Sigmoid colon (tissue), 7 donors: ENCODE data around the gene SPINK8. TPM values are rescaled to one million over a fixed set of nuclear protein-coding genes. Genes with fewer than 3 reads are reported as not detected.
"Not testable (repeated sequence)": the region's sequence is repeated elsewhere in the genome, so short reads cannot be mapped to it uniquely, and the experiment has no call there.

Experiments used
- DNase-seq: peaks from one replicate; pipeline ENCODE4 v3.0.0-alpha.2; 2019
- H3K27ac ChIP-seq, 4 donors: fragments of 200-600 bp; sonication (generic); one replicate each; pipeline ENCODE4 v1.5.1; 2016 to 2019; ENCODE audit warnings: mild to moderate bottlenecking in 1 of 4
- H3K27me3 ChIP-seq, 3 donors: fragments of 200-600 bp; sonication (generic); one replicate each; pipeline ENCODE4 v1.5.1; 2019; ENCODE audit warnings: mild to moderate bottlenecking in 1 of 3
- H3K36me3 ChIP-seq, 4 donors: fragments of 200-600 bp; sonication (generic); one replicate each; pipeline ENCODE4 v1.5.1; 2016 to 2019
- H3K4me1 ChIP-seq, 4 donors: fragments of 200-600 bp; sonication (generic); one replicate each; pipeline ENCODE4 v1.5.1; 2017 to 2019
- H3K4me3 ChIP-seq, 4 donors: fragments of 200-600 bp; sonication (generic); one replicate each; pipeline ENCODE4 v1.5.1; 2017 to 2019; ENCODE audit warnings: mild to moderate bottlenecking in 2 of 4, moderate library complexity in 1 of 4
- H3K9me3 ChIP-seq, 4 donors: fragments of 200-600 bp in 3 of 4; sonication (generic) in 3 of 4; one replicate each; pipeline versions ENCODE4 v1.5.1 to v1.6.1; 2013 to 2019
- CTCF ChIP-seq, 4 experiments: fragments of 450-650 bp in 3 of 4; fragments of 200-600 bp in 1 of 4; IDR thresholded peaks; one replicate each; pipeline ENCODE4 v1.5.1; 2016 to 2019; ENCODE audit warnings: antibody characterized with exemption in 4 of 4, mild to moderate bottlenecking in 3 of 4, moderate library complexity in 2 of 4
- EP300 ChIP-seq, 4 donors: sonication (generic); formaldehyde crosslinking; IDR thresholded peaks; one replicate each; pipeline ENCODE4 v1.6.1; 2017; ENCODE audit warnings: antibody characterized with exemption in 4 of 4
- POLR2A ChIP-seq, 2 donors: fragments of 450-650 bp; IDR thresholded peaks; one replicate each; pipeline ENCODE4 v1.6.1; 2016; ENCODE audit warnings: antibody characterized with exemption in 2 of 2, mild to moderate bottlenecking in 2 of 2, moderate library complexity in 2 of 2
- POLR2AphosphoS5 ChIP-seq, 4 donors: sonication (generic); formaldehyde crosslinking; IDR thresholded peaks; one replicate each; pipeline ENCODE4 v1.6.1; 2017; ENCODE audit warnings: antibody characterized with exemption in 4 of 4
- WGBS, 2 donors: extraction: QIAGEN DNeasy Blood & Tissue Kit; methylation state at CpG; one replicate each; pipeline ENCODE4 v1.1.7; 2013; 5-methylcytosine and 5-hydroxymethylcytosine counted together
- intact Hi-C: fragments of 100-400 bp; cut with DNase I; formaldehyde crosslinking; loops from one replicate; pipeline ENCODE4 v1.15.1; 2023
- polyA plus RNA-seq, 3 donors: library from polyadenylated mRNA; stranded (reverse); fragments of 200-250 nt; gene quantifications; one replicate each; pipeline ENCODE4 v1.2.3, GENCODE V29; 2013
- total RNA-seq, 4 donors: library from RNA; depleted of rRNA; stranded (reverse); fragments of >200 nt; gene quantifications; one replicate each; pipeline ENCODE4 v1.1.0, GENCODE V29; 2016
- donor health status: healthy with polysubstance abuse.
- donor health status: Bipolar disorder and iron deficiency.
- donor health status: healthy.

The SPINK8 gene
- total RNA-seq (not detected), polyA plus RNA-seq (not detected)

DNA sequence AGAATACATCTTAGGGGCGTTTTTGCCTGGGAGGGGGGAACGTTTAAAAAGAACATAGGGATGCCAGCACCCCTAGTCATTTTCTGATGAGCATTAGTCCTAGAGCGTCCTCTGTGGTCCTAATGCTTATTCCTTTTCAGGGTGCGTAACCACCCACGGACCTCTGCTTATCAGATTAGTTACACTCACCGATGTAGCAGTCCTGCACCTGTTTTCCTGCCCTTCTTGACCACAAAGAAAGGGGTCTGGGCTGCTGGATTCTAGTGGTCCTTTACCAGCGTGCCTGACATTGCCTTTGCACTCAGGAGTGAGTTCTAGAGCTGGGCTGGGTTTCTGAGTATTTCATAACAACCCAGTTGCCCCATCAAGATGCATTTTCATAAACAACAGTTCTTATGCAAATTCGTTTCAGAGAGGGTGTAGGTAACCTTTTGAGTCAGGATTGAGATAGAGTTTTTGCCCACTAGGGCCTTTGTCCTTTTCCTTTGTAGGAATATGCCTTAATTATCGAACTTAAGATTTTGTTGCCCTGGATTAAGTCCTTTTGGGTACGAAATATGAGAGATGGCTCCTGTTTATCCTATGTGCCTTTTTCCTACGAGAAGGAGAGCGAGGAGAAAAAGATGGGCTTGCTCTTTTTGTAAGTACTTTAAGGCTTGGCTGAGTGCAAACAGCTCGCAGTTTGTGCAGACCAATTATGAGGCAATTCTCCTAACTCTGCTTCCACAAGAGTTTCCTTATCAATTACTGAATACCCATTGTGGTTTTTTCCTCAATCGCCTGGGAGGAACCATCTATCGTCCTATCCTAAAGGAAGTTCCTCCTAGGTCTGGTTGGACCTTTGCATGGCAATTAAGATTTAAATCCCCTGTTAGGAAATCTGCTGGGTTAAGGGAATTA, at the start of gene SPINK8:
SPINK8 (minus strand) TSS at position 316 of the 900 bp plus-strand sequence. CDS start 5,320 bp downstream, outside the sequence.
- WGBS, 2 donors = 57 to 69% methylated on average over 15 of the region's 15 CpGs
- intact Hi-C loops, H3K27ac ChIP-seq, H3K9me3 ChIP-seq, H3K4me3 ChIP-seq, DNase-seq, H3K36me3 ChIP-seq, H3K4me1 ChIP-seq, H3K27me3 ChIP-seq: not testable (repeated sequence)

GRCh38 chr3:48372862-48373435, 39.5 kb upstream of the SPINK8 start:
- H3K4me3 ChIP-seq = no peak overlapping the region
- WGBS, 2 donors = 86 to 89% methylated on average over 5 of the region's 5 CpGs
- TF ChIP-seq EP300 (IDR thresholded peaks at IDR 0.05) (no peak), POLR2A (IDR thresholded peaks at IDR 0.05) (no peak), CTCF (IDR thresholded peaks at IDR 0.05) (no peak), POLR2AphosphoS5 (IDR thresholded peaks at IDR 0.05) (no peak)
- no peaks in the 10 kb centered on the region for H3K4me1 ChIP-seq
- intact Hi-C loops = no loop called here
- no peak for DNase-seq
- H3K27me3 ChIP-seq = no peaks in the 10 kb centered on the region
- no peaks in the 10 kb centered on the region for H3K9me3 ChIP-seq
- no peak overlapping the region for H3K27ac ChIP-seq
- H3K36me3 ChIP-seq = no peaks in the 10 kb centered on the region

- Histone ChIP-seq H3K4me3 (no peak overlapping the region), H3K27ac (no peak overlapping the region), H3K36me3 (no peaks in the 10 kb centered on the region), H3K27me3 (no peaks in the 10 kb centered on the region), H3K4me1 (no peaks in the 10 kb centered on the region), H3K9me3 (no peaks in the 10 kb centered on the region)
- intact Hi-C loops = no loop called here
- TF ChIP-seq POLR2A (IDR thresholded peaks at IDR 0.05) = no peak
- TF ChIP-seq EP300 (IDR thresholded peaks at IDR 0.05) = no peak
- TF ChIP-seq CTCF (IDR thresholded peaks at IDR 0.05) = no peak
- TF ChIP-seq POLR2AphosphoS5 (IDR thresholded peaks at IDR 0.05) = no peak
- 75 to 91% methylated on average over 7 of the region's 7 CpGs for WGBS, 2 donors
- DNase-seq = no peak
Observed at GRCh38 chr3:48372377-48372770, 38.9 kb upstream of the SPINK8 start.

GRCh38 chr3:48371651-48372376, 38.4 kb upstream of the SPINK8 start, which contains the start of gene FBXW12:
TSS of gene FBXW12 (plus strand) at chr3:48372219. CDS start at chr3:48372768, 549 bp downstream.
- Histone ChIP-seq H3K4me3 (no peak within 1 kb of the TSS), H3K4me1 (no peaks in the 10 kb centered on the region), H3K27me3 (no peaks in the 10 kb centered on the region), H3K9me3 (no peaks in the 10 kb centered on the region), H3K27ac (no peak within 1 kb of the TSS), H3K36me3 (no peaks in the 10 kb centered on the region)
- intact Hi-C loops = no loop called here
- DNase-seq = no peak
- TF ChIP-seq POLR2AphosphoS5 (IDR thresholded peaks at IDR 0.05) = no peak
- no peak for TF ChIP-seq POLR2A (IDR thresholded peaks at IDR 0.05)
- TF ChIP-seq EP300 (IDR thresholded peaks at IDR 0.05) = no peak
- WGBS, 2 donors = 89 to 92% methylated on average over 11 of the region's 11 CpGs

GRCh38 chr3:48370333-48370713, 36.9 kb upstream of the SPINK8 start:
- H3K4me1 ChIP-seq = no peaks in the 10 kb centered on the region
- no peak overlapping the region for H3K27ac ChIP-seq
- TF ChIP-seq POLR2A (IDR thresholded peaks at IDR 0.05) = no peak
- TF ChIP-seq POLR2AphosphoS5 (IDR thresholded peaks at IDR 0.05) = no peak
- no peak for TF ChIP-seq CTCF (IDR thresholded peaks at IDR 0.05)
- TF ChIP-seq EP300 (IDR thresholded peaks at IDR 0.05) = no peak
- intact Hi-C loops = no loop called here
- 85 to 88% methylated on average over 7 of the region's 7 CpGs for WGBS, 2 donors
- no peaks in the 10 kb centered on the region for H3K27me3 ChIP-seq
- no peaks in the 10 kb centered on the region for H3K9me3 ChIP-seq
- DNase-seq = no peak
- H3K36me3 ChIP-seq = no peaks in the 10 kb centered on the region
- H3K4me3 ChIP-seq = no peak overlapping the region
